SHP77 (cell line): ENCODE results near the gene PLXNB3.

ENCODE experiments used
- DNase-seq, 2 experiments: peaks; one replicate each; lab custom pipeline; 2025; lab: John Stamatoyannopoulos, UW

Gene PLXNB3

DNA sequence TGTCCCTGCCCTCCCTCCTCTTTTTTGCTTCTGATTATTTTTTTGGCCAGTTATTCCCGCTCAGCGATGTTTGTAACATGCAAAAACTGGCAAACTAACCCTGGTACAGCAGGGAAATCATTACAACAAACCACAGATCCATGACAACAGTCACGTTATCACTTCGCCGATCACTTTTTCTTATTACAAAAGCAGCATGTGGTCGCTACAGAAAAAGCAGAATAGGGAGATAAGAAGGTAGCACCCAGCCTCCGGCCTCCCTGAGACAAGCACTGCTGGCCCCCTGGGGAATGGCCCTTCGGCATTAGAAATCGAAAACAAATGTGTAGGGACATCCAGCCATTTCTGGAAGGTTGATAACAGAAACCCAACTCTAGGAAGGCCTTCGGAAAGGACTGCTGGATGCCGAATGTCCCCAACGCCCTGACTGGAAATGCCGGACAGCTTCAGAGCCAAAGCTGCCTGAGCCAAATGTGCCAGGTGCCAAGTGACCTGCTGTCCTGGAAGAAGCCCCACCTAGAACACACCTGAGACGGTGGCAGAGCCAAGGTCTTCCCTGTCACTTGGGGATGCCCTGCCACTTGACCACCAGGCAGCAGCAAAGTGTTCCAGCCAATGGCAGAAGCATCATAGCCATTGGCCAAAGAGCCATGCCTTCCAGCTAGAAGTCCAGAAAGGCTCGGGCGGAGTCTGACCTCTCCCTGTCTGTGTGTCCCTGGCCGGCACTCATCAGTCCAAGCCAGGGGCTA, 27.2 kb downstream of the PLXNB3 start:
- DNase-seq, result no peak

DNA sequence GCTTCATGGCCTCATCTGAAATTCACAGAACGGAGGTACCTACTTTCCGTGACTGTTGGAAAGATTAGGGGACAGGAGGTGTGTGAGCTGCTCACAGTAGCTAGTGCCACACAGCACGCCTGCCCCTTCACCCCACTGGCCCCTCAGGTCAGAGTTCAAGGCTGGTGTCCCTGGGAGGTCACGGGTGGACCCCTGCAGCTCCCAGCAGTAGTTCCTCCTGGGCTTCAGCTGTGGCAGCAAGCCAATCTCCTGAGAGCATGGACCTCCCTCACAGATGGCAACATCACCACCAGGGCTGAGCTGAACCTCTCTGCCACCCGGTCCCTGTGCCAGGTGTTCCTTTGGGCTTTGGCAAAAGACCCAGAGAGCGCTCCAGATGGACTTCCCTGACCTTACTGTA, 28.3 kb downstream of the PLXNB3 start:
- DNase-seq, result no peak

DNA sequence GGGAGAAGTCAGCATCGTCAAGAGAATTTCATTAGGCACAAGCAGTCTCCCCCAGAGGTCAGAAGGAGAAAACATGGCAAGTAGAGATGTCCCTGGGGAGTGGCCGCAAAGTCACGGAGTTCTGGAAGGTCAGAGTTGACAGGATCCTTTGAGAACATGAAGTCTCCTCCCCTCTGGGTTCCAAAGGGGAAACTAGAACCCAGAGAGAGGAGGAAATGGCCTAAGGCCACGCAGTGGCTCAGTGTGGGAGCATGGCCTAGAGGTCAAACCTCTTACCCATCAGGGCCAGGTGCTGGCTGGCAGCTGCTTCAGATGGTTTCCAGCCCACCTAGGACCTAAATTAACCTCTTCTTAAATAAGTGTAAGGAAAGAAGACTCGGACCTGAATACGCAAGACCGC, 29.2 kb downstream of the PLXNB3 start:
- DNase-seq, result no peak

DNA sequence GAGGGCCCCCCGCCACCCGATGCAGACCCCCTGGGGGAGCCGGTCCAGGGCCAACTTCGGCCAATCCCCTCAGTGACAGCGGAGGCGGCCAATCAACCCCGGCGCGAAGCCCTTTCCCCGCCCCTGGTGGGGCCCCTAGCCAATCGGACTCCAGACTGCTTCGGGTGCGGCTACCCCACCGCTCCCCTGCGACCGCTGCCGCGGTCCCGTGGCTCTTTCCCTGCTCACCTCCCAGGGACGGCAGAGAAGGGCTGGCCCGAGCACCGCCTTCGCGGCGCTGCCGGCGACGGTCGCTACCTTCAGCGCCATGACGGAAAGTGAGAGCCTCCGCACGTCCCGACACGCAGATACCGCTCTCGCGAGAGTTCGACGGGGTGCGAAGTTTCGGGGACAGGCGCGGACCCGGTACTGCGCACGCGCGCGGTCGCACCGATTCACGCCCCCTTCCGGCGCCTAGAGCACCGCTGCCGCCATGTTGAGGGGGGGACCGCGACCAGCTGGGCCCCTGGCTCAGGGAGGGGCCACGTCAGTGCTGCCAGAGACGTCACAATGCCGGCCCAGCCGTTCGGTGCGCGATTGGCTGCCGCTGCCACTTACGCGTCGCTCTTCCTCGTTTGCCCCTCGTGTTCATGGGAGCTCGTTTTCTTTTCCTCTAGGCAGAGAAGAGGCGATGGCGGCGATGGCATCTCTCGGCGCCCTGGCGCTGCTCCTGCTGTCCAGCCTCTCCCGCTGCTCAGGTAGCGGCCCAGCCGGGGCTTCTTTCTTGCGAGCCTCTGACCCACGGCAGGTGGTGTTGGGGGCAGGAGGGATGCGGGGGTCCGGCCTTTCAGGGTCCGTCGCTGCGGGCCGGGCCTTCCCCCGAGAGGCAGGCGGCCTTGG, 30.2 kb downstream of the PLXNB3 start, which contains the start of the genes IDH3G and SSR4:
TSS of gene IDH3G (minus strand) at position 358 of the 879 bp plus-strand sequence. CDS start at position 309, 49 bp downstream.
TSS of gene SSR4 (plus strand) at position 651 of the 879 bp plus-strand sequence. CDS start at position 671, 20 bp downstream.
- DNase-seq, result peak; percentile 75 to 86

DNA sequence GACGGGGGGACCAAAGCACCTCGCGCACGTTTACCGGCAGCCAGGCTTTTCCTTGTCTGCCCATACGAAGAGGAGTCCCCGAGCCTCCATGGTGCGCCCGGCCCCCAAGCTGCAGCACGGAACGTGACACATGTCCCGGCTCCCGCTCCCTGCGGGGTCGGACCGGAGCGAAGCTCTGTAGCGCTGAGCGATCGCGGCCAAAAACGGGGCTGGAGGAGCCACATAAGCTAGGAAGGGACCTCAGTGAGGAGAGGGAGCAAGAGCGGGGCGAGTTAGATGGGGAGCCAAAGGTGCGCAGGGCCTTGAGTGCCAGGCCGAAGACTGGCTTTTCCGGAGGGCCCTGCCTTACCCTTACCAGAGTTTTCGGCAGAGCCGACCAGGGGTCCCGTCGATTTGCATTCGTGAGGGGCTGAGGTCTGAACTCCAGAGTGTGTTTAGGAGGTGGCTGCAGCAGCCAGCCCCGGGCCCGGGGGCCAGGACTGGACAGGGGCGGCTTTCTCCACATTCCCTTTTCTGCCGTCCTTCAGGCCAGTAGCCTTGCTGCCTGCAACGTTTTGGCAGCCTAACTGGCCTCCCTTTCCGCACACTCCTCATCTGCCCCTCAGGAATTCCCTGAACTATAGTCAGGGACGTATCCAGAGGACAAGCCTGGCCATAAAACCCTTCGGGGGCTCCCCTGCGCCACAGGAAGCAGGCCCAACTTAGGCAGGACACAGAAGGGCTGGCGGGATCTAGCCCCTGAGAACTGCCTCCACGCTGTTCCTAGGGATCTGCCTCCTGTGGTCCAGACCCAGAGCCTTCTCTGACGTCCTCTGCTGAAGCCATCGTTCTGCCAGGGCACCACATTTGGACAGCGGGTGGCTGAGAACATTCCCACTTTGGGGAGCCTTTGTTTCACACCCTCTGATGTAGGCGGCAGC, 31.1 kb downstream of the PLXNB3 start:
- no peak for DNase-seq

DNA sequence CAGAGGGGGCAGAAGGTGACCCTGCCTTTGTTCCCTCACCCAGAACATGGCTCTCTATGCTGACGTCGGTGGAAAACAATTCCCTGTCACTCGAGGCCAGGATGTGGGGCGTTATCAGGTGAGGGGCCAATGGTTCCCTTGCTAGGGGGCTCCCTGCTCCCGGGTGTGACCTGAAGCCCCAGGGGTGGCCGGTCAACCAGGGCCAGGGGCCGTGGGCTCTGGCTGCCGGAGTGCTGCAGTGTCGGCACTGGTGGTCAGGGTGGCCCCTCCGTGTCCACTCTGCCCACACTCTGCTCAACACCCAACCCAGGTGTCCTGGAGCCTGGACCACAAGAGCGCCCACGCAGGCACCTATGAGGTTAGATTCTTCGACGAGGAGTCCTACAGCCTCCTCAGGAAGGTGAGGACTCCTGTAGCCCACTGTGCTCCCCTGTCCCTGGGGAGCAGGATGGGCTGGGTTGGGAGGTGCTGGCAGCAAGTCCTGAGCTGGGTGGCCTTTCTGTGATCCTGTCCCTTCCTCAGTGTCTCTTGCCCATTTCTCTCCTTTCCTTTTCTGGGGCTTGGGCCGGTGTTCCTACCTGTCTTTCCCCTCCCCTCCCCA, 33.5 kb downstream of the PLXNB3 start:
- DNase-seq, result no peak

DNA sequence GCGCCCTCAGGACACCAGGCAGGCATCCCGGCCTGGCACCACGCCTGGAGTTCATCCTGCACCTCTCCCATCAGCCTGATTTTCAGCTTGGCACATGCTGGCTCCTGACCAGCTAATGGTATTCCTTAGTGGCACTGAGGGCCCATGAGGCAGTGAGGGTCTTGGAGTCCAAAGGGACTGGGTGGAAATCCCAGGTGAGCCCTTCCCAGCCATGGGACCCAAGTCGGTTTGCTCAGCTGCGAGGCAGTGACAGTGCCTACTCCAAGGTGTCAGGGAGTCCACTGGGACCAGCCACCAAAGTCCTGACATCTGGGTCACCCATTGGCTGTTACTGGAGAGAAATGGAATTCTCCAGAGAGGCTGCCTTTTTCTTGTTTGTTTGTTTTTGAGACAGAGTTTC, 35.3 kb downstream of the PLXNB3 start:
- no peak for DNase-seq

DNA sequence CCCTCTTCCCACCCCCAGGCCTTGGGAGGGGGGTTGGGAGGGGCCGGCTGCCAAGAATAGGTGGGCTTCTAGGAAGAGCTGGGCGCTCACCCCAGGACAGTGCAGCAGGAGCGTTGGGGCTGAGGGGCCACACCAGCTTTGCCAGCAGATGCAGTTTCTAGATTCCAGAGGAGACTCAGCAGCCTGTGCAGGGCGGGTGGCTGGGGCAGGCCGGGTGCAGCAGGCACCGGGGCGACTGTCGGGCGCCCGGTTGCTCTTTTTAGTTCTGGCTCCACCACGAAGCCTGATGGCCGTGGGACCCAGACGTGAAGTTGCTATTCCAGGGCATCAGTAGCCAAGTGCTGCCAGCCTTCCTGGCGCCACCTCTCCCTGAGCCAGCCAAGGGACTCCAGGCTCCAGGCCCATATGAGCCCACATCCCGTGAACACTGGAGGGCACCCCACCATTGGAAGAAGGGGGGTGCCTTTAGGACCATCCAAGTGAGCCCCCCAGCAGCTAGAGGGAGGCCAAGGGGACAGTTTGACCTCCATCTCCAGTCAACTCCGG, 36.2 kb downstream of the PLXNB3 start:
- DNase-seq, result no peak

DNA sequence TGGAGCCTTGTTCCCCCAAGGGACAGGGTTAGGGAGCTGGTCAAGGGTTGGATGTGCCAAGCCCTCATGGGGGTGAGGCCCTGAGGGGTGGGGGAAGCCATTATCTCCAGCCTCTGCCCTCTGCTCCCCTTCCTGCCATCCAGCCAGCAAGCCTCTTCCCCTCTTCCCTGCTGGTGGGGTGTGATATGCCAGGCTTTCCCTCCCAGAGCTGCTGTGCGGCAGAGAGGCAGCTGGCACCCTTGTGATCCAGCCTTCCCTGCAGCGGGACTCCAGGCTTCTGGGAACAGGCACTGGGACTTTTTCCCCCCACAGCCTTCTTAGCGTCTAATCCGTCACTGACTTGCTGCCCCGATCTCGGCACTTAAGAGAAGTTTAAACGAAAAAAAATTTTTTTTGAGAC, 36.7 kb downstream of the PLXNB3 start:
- no peak for DNase-seq

DNA sequence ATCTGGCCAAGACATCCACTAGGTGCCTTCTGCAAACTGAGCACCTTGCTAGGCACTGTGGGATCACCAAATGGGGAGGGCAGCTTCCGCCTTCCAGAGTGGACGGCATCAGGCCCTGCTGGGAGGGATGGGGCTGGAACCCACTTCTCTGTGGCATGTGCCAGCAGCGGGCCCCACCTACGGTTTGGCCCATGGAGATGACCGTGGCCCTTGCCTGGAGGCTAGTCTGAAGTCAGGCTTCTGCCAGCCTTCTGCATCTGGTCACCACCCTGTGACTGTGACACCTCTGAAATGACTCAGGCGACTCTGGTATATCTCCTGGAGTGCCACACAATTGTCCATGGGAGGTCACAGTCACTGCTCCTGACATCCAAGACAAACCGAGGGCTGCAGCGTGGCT, 37.6 kb downstream of the PLXNB3 start:
- no peak for DNase-seq

DNA sequence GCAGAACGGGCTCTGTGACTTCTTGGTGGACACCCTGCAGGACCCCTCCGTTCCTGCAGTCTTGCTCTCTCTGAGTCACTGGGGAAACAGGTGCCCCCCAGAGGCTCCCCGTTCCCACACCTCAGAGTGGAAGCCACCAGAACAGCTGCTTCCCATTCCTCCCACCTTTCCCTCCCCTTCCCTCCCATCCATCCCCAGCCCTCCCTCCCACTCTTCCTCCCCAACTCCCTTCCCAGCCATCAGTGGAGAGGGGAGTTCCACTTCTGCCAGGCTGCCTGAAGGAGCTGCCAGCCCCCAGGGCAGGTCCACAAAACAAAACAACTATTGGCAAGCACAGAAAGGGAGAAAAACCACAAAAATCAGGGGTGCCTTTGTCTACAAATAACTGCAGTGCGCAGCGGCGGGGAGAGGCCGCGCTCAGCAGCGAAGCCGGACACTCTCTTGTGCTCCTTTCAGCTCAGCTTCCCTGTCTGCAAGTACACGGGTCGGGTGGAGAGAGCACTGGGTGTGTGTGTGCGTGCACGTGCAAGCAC, 38.5 kb downstream of the PLXNB3 start:
- DNase-seq, result no peak

DNA sequence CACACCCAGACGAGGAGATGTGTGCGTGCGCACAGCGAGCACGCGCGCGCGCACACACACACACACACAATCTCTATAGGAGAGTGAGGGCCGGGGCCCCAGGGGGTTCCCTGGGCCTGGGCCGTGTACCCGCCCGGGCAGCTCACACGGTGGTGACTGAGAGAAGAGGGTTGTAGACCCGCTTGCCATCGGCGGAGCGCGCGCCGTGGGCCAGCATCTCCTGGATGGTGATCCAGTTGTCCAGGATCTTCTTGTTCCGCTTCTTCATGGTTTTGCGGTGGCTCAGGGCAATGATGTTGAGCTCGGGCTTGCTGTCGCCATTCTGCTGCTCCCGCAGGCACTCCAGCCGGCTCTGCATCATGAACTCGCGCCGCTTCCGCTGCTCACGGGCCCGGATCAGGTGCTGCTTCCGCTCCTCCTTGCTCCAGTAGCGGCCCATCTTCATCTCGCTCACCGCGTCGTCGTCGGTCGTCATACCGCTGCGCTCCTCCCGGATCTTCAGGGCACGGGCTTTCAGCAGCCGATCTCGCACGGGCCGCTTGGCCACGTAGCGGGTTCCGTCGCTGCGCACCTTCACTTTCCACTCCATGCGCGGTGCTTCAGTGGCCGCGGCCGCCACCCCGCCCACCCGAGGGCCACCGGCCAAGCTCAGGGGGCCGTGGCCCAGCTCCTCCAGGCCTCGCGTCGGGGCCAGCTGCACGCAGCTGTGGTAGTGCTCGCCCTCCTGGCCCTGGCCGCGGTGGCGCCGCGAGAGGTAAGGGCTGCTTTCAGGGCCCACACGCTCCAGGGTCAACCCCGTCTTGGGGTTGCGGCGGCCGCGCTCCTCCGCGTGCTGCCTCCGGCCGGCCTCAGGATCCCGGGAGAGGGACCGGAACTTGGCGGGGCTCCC, 39.4 kb downstream of the PLXNB3 start:
- no peak for DNase-seq

DNA sequence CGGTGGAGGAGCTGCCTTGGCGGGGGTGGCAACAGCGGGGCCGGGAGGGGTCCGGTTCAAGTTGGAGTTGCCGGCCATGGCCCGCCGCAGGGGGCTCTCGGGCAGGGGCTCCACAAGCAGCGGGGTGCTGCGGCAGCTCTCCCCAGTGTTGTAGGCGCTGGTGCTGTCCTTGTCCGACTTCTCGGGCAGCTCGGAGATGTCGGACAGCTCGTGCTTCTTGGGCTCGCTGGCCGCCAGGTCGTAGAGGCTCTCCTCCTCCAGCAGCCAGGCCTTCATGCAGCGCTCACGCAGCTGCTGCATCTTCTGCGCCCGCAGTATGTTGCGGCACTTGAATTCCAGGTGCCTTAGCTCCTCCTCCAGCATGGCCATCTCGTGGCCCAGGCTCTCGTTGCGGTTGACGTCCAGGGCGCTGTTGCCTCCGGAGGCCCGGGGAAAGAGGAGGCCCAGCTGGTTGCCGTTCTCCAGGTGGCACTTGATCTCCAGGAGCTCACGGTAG, 40.1 kb downstream of the PLXNB3 start:
- DNase-seq, result no peak

DNA sequence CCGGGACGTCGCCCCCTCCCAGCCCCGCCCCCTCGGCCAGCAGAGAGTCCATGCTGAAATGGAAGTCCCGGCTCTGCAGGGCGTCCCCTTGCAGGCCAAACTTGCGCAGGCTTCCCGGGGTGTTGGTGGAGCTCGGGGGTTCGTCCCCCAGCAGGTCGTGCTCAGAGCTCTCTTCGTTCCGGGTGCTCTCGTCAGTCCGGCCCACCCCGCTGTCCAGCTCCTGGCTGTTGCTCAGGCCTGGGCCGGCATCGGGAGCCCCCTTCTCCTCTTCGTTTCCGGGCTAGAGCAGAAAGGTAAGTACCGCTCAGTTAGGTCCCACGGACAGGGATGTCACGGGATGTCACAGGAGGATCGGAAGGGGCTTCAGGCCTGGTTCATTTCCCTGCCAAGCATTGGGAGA, 40.6 kb downstream of the PLXNB3 start:
- no peak for DNase-seq

DNA sequence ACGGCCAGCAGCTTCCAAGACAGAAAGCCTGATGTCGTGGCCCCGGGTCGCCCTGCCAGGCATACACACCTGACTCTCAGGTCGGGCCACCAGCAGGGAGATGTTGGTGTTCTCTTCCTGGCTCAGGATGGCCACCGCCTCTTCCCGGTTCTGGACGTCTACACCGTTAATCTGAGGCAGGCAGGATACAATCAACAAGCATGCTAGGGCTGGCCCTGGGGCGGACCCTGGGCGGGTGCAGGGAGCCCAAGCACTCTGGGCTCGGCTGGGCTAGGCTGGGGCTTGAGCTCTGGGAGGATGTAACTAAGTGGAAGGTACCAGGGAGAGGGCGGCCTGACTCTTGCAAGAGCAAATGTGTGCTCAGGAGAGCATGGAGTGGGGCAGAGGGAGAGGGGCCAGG, 41.4 kb downstream of the PLXNB3 start:
- DNase-seq, result no peak

DNA sequence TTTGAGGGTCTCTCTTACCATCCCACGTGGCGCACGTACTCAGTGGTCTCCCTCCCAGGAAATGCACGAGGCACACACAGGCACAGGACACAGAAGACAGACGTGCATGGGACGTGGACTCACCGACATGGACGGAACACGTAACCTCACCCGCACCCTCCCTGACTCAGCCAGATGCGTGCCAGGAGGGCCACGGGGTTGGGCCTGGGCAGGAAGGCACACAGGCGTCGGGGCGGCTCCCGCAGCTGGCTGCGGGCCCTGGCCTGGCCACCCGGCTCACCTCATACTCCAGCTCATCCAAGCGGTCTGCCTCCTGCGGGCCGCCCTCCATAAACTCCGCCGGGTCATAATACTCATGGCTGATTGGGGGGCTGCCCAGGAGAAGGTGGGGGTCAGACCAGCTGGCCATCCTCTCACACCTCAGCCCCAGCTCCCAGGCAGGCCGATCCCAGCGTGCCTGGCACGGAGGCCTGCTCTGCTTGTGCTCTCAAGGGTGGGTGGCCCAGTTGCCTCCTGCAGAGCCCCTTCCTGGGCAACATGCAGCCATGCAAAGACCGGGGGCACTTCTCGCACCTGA, 43.0 kb downstream of the PLXNB3 start:
- no peak for DNase-seq

DNA sequence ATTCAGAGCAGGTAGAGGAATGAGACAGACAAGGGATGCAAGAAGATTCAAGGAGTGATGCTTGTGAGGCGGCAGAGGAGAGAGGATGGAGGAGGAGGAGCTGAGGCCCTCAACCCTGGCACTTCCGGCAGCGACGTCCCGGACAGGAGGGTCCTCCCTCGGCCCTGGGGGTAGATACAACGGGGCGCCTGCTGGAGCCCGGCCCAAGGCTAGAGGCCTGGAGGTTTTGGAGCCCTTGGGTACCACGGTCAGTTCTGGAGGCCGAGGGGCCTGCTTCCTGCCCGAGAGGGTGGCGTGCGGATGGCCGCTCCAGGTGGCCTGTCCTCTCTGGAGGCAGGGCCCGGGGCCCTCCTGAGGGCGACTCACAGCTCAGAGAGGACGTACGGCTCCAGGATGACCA, 43.9 kb downstream of the PLXNB3 start:
- no peak for DNase-seq

DNA sequence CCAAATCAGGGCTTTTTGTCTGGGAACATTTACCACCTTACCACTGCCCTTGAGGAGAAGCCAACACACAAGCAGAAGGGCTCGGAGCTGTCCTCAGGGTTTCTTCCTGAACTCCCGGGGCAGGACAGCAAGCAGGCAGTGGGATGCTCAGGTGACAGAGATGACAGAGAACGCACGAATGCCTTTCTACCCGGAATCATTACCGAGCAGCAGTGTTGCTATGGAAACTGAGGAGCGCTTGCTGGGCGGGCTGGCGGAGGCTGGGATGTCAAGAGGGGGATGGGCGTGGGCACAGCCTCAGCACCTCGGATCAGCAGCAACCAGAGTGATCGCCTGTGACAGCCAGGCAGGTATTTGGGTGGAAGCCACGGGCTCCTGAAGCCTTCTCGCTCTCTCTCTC, 48.2 kb downstream of the PLXNB3 start:
- DNase-seq, result no peak

DNA sequence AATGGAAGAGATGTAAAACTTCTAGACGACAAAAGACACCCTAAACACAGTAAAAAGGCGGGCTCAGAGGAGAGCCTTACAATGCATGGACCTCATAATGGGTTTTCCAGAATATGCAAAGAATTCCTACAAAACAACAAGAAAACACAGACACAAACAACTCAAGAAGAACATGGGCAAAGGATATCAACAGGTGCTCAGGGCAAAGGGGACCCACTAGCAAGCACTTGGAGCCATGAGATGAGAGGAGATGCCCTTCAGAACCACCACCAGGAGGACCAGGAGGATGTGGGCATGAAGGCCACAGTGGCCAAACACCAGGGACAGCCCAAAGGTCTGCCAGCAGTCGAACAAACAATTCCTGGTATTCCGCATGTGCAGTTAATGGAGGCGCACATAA, 49.1 kb downstream of the PLXNB3 start:
- DNase-seq, result no peak
